ENCODE data around the gene PRR33.

DNA sequence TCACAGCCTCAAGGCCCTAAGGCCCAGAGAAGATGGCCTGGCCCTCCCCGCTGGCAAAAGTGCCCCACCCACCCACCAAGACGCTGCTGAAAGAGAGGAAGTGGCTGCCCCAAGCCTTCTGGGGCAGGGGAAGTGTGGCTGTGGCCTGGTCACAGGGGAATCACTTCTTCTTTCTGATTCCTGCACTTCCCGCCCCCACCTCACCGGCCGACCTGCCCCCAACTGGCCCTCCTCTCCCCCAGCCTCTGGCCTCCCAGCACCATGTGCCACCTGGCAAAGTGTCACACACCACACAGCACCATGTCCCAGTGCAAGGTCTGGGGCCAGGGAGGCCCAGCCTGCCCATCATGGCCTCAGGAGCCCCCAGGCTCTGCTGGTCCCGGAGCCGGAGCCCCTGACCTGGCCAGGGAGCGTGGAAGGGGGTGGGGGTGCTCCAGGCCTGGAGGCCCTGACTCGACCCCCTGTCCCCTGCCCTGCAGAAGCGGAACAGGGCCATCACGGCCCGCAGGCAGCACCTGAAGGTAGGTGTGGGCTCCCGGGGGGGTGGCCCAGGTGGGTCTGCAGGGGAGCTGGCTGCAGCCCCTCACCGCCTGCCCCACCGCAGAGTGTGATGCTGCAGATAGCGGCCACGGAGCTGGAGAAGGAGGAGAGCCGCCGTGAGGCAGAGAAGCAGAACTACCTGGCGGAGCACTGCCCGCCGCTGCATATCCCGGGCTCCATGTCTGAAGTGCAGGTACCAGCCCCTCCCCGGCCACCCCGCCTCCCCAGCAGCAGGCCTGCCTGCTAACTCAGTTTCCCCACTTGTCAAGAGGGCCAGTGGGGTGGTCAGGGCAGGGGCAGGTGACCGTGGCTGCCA is 51.5 kb downstream of the PRR33 start:
- no peak for TF ChIP-seq YY1 (IDR thresholded peaks at IDR 0.05; ENCODE audit: insufficient read depth, insufficient read length)
- no peak for TF ChIP-seq SUZ12 (IDR thresholded peaks at IDR 0.05; ENCODE audit: extremely low read depth, insufficient read depth, insufficient read length)
